B cell (primary cell): ENCODE data around the gene GNB1. TPM values are rescaled to one million over a fixed set of nuclear protein-coding genes. Genes with fewer than 3 reads are reported as not detected.

Experiments used
- ATAC-seq: fragments of 200-7000 bp; cut with Tn5 transposase; one replicate; pipeline ENCODE4 v1.10.0; 2021; ENCODE audit warnings: low read depth, mild to moderate bottlenecking, moderate number of reproducible peaks, moderate library complexity
- CTCF ChIA-PET: fragments of 350-600 bp; sonication (Branson Sonifier 250); formaldehyde crosslinking; loops from one replicate; lab custom pipeline; 2021; ENCODE audit warnings: antibody characterized with exemption, inconsistent platforms; lab: Charles Lee
- POLR2A ChIA-PET: fragments of 350-600 bp; sonication (Branson Sonifier 250); formaldehyde crosslinking; loops from one replicate; lab custom pipeline; 2021; ENCODE audit warnings: antibody characterized with exemption; lab: Charles Lee
- DNase-seq: peaks from one replicate; pipeline ENCODE4 v3.0.0; 2013
- H2AFZ ChIP-seq: 2 replicates; pipeline ENCODE4 v1.6.1; 2012; ENCODE audit warnings: mild to moderate bottlenecking, low read depth, low read length; ENCODE audit not compliant: insufficient read depth, poor library complexity, severe bottlenecking
- H3K27ac ChIP-seq, 2 donors: 1 replicate in 1 of 2; 2 replicates in 1 of 2; pipeline ENCODE4 v1.5.1; 2012 to 2013; ENCODE audit warnings: low read length in 2 of 2, mild to moderate bottlenecking in 2 of 2, moderate library complexity in 1 of 2
- H3K27me3 ChIP-seq, 4 experiments: fragments of 200-600 bp in 1 of 4; sonication (generic) in 1 of 4; replicated peaks in 1 of 4; 1 replicate in 2 of 4; 2 replicates in 2 of 4; pipeline versions ENCODE4 v1.6.1 to v1.7.0; 2013 to 2016; ENCODE audit warnings: low read length in 3 of 4, mild to moderate bottlenecking in 2 of 4, mixed read lengths in 1 of 4, moderate library complexity in 1 of 4; ENCODE audit not compliant: insufficient read depth in 4 of 4, control insufficient read depth in 3 of 4; ENCODE audit errors: control extremely low read depth in 1 of 4
- H3K36me3 ChIP-seq, 2 experiments: replicated peaks in 1 of 2; 1 replicate in 1 of 2; 2 replicates in 1 of 2; pipeline versions ENCODE4 v1.6.1 to v1.7.1; 2013; ENCODE audit warnings: low read length in 1 of 2; ENCODE audit not compliant: insufficient read depth in 2 of 2, control insufficient read depth in 1 of 2; ENCODE audit errors: control extremely low read depth in 1 of 2, extremely low read depth in 1 of 2
- H3K4me1 ChIP-seq, 2 donors: fragments of 200-600 bp in 1 of 2; sonication (generic) in 1 of 2; 1 replicate in 1 of 2; 2 replicates in 1 of 2; pipeline versions ENCODE4 v1.5.1 to v1.6.1; 2013 to 2017; ENCODE audit warnings: low read length in 2 of 2; ENCODE audit not compliant: control insufficient read depth in 2 of 2, insufficient read depth in 2 of 2
- H3K4me2 ChIP-seq: replicated peaks from 2 replicates; pipeline ENCODE3; 2012; ENCODE audit warnings: mild to moderate bottlenecking, low read depth, low read length; ENCODE audit not compliant: poor library complexity, severe bottlenecking
- H3K4me3 ChIP-seq, 5 experiments: fragments of 200-600 bp in 1 of 5; sonication (generic) in 1 of 5; 1 replicate in 3 of 5; 2 replicates in 2 of 5; pipeline versions ENCODE4 v1.5.1 to v1.7.0; 2011 to 2016; ENCODE audit warnings: low read length in 4 of 5, mild to moderate bottlenecking in 4 of 5, low read depth in 2 of 5, control low read depth in 1 of 5, moderate library complexity in 1 of 5; ENCODE audit not compliant: insufficient read depth in 1 of 5; ENCODE audit errors: control extremely low read depth in 1 of 5, extremely low read depth in 1 of 5
- H3K79me2 ChIP-seq: fragments of 200-600 bp; sonication (generic); one replicate; pipeline ENCODE4 v1.6.0; 2016; ENCODE audit warnings: low read length; ENCODE audit not compliant: control insufficient read depth, insufficient read depth
- H3K9ac ChIP-seq: fragments of 200-600 bp; sonication (generic); 2 replicates; pipeline ENCODE4 v1.6.1; 2017; ENCODE audit warnings: mild to moderate bottlenecking, low read length, moderate library complexity
- H3K9me3 ChIP-seq, 3 donors: one replicate each; pipeline versions ENCODE4 v1.6.1 to v1.7.1; 2013; ENCODE audit warnings: low read length in 2 of 3; ENCODE audit not compliant: control insufficient read depth in 2 of 3, insufficient read depth in 1 of 3; ENCODE audit errors: control extremely low read depth in 1 of 3
- H4K20me1 ChIP-seq: 2 replicates; pipeline ENCODE4 v1.6.0; 2012; ENCODE audit warnings: mild to moderate bottlenecking, low read length; ENCODE audit not compliant: insufficient read depth, control insufficient read depth, poor library complexity, severe bottlenecking
- H3K27ac Mint-ChIP-seq: one replicate; pipeline ENCODE4 v1.8.0; 2021; ENCODE audit warnings: mixed read lengths
- H3K27me3 Mint-ChIP-seq: one replicate; pipeline ENCODE4 v1.8.0; 2021; ENCODE audit warnings: mixed read lengths
- H3K4me1 Mint-ChIP-seq: one replicate; pipeline ENCODE4 v1.8.0; 2021; ENCODE audit warnings: mixed read lengths
- H3K4me3 Mint-ChIP-seq: one replicate; pipeline ENCODE4 v1.8.0; 2021; ENCODE audit warnings: mixed read lengths
- H3K9me3 Mint-ChIP-seq: one replicate; pipeline ENCODE4 v1.8.0; 2022; ENCODE audit warnings: mixed read lengths; ENCODE audit not compliant: insufficient read depth
- EZH2 ChIP-seq: IDR thresholded peaks from 2 replicates; pipeline ENCODE4 v1.6.1; 2012; ENCODE audit warnings: borderline replicate concordance, low read depth, mild to moderate bottlenecking, moderate library complexity, low read length; ENCODE audit not compliant: insufficient read depth, poor library complexity, severe bottlenecking
- WGBS: methylation state at CpG from one replicate; pipeline ENCODE4 v1.1.5; 2013; ENCODE audit warnings: missing lambda C conversion rate; ENCODE audit not compliant: insufficient coverage; 5-methylcytosine and 5-hydroxymethylcytosine counted together
- intact Hi-C: fragments of 100-400 bp; cut with micrococcal nuclease; formaldehyde crosslinking; loops from one replicate; pipeline ENCODE4 v1.10.0; 2022
- polyA plus RNA-seq: library from polyadenylated mRNA; depleted of rRNA; stranded (reverse); fragments of >200 nt; gene quantifications from 2 replicates; pipeline ENCODE4 v1.2.3, GENCODE V29; 2012
- total RNA-seq, 2 donors: library from RNA; stranded (reverse); fragments of 120-200 nt in 1 of 2; gene quantifications; 1 replicate in 1 of 2; 2 replicates in 1 of 2; pipeline versions ENCODE4 v1.2.3 to v1.2.4, GENCODE V29; 2013 to 2022
- TF ChIP-seq, protein P1 (sequence below): fragments of 200-600 bp; IDR thresholded peaks from one replicate; pipeline ENCODE4 v1.8.0; 2022; ENCODE audit warnings: antibody characterized with exemption, mild to moderate bottlenecking

The GNB1 gene
- total and polyA plus RNA-seq, 2 donors (not counting 1 experiment from before 2014, with no cell fraction given) = 249 to 269 TPM

GRCh38 chr1:1917304-1917976 is 26.6 kb upstream of the GNB1 start:
- H2AFZ ChIP-seq = no peak overlapping the region
- H4K20me1 ChIP-seq = no peaks in the 10 kb centered on the region
- H3K4me2 ChIP-seq = peak overlapping the region; percentile 96
- H3K79me2 ChIP-seq = no peaks in the 10 kb centered on the region
- H3K36me3 ChIP-seq = no peaks in the 10 kb centered on the region
- ChIA-PET CTCF (interaction anchor here (0.6 to 1.4 kb wide), 2 partner anchors 8 to 474 kb away, joined by 3 to 6 read pairs; no protein-coding TSS in a partner anchor), POLR2A (no interaction called here)
- peaks cover 0 to 16% (median 0%) of the 10 kb centered on the region in 4 experiments for H3K27me3 ChIP-seq
- peaks cover 12 to 22% of the 10 kb centered on the region in 2 donors for H3K4me1 ChIP-seq
- peaks cover 0 to 8% (median 0%) of the 10 kb centered on the region in 3 donors for H3K9me3 ChIP-seq
- Mint-ChIP-seq H3K27me3 (peaks cover 4% of the 10 kb centered on the region), H3K27ac (no peak overlapping the region), H3K4me3 (peak overlapping the region; percentile 39), H3K4me1 (peaks cover 4% of the 10 kb centered on the region), H3K9me3 (no peaks in the 10 kb centered on the region)
- DNase-seq = no peak
- H3K27ac ChIP-seq = no peak overlapping the region
- intact Hi-C loops = loop anchor here (5.0 kb wide), 2 partner anchors 215 to 610 kb away; partner anchors contain the start of gene PANK4
- 94% methylated on average over 14 of the region's 14 CpGs for WGBS
- H3K9ac ChIP-seq = no peak overlapping the region
- H3K4me3 ChIP-seq = no peak overlapping the region
- TF ChIP-seq, protein P1, sequence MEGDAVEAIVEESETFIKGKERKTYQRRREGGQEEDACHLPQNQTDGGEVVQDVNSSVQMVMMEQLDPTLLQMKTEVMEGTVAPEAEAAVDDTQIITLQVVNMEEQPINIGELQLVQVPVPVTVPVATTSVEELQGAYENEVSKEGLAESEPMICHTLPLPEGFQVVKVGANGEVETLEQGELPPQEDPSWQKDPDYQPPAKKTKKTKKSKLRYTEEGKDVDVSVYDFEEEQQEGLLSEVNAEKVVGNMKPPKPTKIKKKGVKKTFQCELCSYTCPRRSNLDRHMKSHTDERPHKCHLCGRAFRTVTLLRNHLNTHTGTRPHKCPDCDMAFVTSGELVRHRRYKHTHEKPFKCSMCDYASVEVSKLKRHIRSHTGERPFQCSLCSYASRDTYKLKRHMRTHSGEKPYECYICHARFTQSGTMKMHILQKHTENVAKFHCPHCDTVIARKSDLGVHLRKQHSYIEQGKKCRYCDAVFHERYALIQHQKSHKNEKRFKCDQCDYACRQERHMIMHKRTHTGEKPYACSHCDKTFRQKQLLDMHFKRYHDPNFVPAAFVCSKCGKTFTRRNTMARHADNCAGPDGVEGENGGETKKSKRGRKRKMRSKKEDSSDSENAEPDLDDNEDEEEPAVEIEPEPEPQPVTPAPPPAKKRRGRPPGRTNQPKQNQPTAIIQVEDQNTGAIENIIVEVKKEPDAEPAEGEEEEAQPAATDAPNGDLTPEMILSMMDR = no peak
- TF ChIP-seq EZH2 = no peak
- no peak for ATAC-seq

GRCh38 chr1:1916851-1917251 is 26.0 kb upstream of the GNB1 start:
- peaks cover 4% of the 10 kb centered on the region for H3K27me3 Mint-ChIP-seq

More at GRCh38 chr1:1916851-1917251, 26.0 kb upstream of the GNB1 start:
- no peak overlapping the region for H2AFZ ChIP-seq
- ATAC-seq (no peak), DNase-seq (no peak)
- no peak overlapping the region for H3K9ac ChIP-seq
- H4K20me1 ChIP-seq = no peaks in the 10 kb centered on the region
- H3K4me3 ChIP-seq = no peak overlapping the region
- no peak overlapping the region for H3K27ac ChIP-seq
- H3K36me3 ChIP-seq = no peaks in the 10 kb centered on the region
- WGBS = 91% methylated on average over 18 of the region's 19 CpGs
- ChIA-PET CTCF (interaction anchor here (0.6 to 1.4 kb wide), 2 partner anchors 8 to 474 kb away, joined by 3 to 6 read pairs; no protein-coding TSS in a partner anchor), POLR2A (no interaction called here)
- no peak overlapping the region for H3K27ac Mint-ChIP-seq
- intact Hi-C loops = loop anchor here (5.0 kb wide), 2 partner anchors 215 to 610 kb away; partner anchors contain the start of gene PANK4
- H3K27me3 ChIP-seq = peaks cover 0 to 10% (median 0%) of the 10 kb centered on the region in 4 experiments
- no peaks in the 10 kb centered on the region for H3K79me2 ChIP-seq
- TF ChIP-seq, protein P1 = no peak
- no peak for TF ChIP-seq EZH2
- peaks cover 4% of the 10 kb centered on the region for H3K4me1 Mint-ChIP-seq
- peak overlapping the region; percentile 41 for H3K4me3 Mint-ChIP-seq
- peaks cover 12 to 22% of the 10 kb centered on the region in 2 donors for H3K4me1 ChIP-seq
- no peaks in the 10 kb centered on the region for H3K9me3 Mint-ChIP-seq
- no peak overlapping the region for H3K4me2 ChIP-seq
- H3K9me3 ChIP-seq = peaks cover 0 to 8% (median 0%) of the 10 kb centered on the region in 3 donors
